GM21381 (cell line): ENCODE data around the gene DVL1.
"Not testable (repeated sequence)": the region's sequence is repeated elsewhere in the genome, so short reads cannot be mapped to it uniquely, and the experiment has no call there.

Experiments
- ATAC-seq: cut with Tn5 transposase; IDR thresholded peaks from one replicate; pipeline ENCODE4 v1.9.1; 2021; ENCODE audit warnings: mild to moderate bottlenecking, moderate library complexity; ENCODE audit not compliant: unreplicated experiment

Gene DVL1

DNA sequence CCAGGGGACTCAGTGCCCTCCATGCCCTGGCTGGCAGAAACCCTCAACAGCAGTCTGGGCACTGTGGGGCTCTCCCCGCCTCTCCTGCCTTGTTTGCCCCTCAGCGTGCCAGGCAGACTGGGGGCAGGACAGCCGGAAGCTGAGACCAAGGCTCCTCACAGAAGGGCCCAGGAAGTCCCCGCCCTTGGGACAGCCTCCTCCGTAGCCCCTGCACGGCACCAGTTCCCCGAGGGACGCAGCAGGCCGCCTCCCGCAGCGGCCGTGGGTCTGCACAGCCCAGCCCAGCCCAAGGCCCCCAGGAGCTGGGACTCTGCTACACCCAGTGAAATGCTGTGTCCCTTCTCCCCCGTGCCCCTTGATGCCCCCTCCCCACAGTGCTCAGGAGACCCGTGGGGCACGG, 21.0 kb downstream of the DVL1 start:
- no peak for ATAC-seq

DNA sequence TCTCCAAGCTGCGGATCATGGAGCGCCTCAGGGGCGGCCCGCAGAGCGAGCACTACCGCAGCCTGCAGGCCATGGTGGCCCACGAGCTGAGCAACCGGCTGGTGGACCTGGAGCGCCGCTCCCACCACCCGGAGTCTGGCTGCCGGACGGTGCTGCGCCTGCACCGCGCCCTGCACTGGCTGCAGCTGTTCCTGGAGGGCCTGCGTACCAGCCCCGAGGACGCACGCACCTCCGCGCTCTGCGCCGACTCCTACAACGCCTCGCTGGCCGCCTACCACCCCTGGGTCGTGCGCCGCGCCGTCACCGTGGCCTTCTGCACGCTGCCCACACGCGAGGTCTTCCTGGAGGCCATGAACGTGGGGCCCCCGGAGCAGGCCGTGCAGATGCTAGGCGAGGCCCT, 21.9 kb downstream of the DVL1 start:
- ATAC-seq = no peak

DNA sequence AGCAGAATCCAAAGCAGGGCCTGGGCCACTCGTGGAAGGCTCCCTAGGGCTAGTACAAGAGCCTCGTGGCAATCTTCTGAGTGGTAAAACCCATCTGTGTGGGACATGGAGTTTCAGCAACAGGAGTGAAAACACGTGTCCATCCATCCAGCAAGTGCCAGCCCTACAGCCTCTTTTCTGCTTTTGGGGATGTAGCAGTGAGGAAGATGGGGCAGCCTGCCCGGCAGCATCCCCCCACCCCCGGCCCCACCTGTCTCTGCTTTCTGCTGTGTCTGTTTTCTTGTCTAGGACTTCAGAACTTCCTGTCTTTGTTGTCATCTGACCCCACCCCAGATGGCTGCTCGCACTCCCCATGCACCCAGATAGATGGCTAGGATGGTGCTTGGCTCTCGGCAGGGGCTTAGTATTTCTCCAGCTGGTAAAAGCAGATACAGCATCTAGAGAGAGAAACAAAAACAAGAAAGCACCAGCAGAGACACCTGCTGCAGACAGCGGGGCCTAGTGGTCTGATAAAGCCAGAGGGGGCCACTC, 23.1 kb downstream of the DVL1 start:
- ATAC-seq = no peak

DNA sequence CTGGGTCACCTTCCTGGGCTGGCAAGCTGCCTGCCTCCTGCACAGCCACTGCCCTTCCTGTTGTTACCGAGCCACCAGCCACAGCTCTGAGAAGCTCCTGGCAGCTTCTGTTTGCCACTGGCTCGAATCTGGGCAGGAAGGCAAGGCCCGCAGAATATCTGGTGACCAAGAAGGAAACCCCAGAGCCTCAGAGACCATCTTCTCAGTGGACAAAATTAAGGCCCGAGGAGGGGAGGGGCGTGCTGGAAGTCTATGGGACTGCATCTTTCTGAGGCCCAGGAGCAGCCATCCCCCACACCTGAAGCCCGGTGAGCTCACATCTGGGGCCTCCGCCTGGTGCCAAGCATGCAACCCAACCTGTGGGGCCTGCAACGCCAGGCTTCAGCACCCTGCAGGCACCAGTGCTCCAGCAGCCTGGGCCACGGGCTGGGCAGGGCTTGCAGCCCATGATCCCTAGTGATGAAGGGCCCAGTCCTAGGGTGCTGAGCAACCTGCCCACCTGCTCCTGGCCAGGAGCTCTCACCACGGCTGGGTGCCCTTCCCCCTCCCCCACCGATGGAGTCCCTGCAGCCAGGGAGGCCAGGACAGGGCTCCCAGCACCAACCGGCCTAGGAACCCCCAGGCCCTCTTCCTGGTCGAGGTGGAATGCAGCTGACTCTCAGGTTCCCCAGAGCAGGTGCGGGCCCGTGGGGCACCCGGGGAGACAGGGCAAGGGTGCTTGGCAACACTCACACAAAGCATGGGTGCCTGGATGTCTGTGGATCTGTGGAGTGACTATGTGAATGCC, 23.7 kb downstream of the DVL1 start:
- ATAC-seq = no peak

DNA sequence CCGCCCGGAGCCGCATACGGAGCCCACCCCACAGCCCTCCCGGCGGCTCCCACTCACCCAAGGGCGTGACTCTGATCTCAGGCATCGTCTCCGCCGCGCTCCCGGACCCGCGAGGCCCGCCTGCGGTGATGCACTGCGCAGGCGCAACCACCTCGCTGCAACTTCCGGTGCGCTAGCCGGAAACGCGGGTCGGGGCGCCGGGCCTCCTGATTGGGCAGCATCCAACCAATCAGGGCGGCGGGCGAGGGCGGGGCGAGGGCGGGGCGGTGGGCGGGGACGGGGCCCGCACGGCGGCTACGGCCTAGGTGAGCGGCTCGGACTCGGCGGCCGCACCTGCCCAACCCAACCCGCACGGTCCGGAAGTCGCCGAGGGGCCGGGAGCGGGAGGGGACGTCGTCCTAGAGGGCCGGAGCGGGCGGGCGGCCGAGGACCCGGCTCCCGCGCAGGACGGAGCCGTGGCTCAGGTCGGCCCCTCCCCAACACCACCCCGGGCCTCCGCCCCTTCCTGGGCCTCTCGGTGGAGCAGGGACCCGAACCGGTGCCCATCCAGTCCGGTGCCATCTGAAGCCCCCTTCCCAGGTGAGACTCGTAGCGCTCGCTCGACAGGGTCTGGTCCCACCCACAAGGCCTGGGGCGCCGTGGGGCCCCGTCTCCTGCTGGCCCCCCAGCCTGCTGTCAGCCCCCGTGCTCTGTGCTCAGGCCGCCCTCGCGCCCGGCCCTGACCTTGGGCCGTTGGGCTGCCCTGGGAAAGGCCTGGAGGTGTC, 24.5 kb downstream of the DVL1 start, which contains the start of the genes CPTP and INTS11:
TSS of gene CPTP (plus strand) at position 279 of the 764 bp plus-strand sequence. CDS start 2,109 bp downstream, outside the sequence.
TSS of gene INTS11 (minus strand) at position 137 of the 764 bp plus-strand sequence. CDS start at position 85, 52 bp downstream.
- peak; percentile 69 for ATAC-seq

DNA sequence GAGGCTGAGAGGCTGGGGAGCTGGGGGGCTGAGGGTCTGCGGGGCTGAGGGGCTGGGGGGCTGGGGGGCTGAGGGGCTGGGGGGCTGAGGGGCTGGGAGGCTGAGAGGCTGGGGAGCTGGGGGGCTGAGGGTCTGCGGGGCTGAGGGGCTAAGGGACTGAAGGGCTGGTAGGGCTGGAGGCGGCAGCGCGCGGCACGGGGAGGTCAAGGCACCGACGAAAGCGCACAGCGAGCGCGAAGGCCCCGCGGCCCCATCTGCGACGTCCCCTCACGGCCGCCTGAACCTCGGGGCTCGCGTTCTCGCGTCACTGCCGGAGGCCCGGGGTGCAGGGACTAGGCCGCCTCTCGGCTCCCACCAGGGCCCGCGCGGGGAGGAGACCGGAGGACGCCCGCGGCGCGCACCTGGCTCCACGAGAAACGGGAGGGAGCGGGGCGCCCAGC, 25.1 kb downstream of the DVL1 start:
- ATAC-seq = no peak

DNA sequence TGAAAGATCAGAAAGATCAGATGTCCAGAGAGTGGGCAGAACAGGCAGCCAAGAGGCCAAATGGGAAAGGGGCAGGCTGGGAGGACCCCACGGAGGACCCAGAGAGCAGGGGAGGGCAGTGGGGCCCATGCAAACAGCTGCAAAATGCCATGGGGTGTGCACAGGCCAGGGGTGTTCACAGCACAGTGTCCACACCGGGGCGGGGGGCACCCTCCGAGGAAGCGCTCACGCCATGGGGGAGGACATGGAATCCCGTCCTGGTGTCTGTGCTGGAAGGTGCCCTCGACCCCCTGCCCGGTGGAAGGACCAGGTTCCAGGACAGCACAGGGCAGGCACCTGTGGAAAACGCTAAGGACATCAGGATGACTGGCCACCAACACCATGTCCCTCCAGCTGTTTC, 26.3 kb downstream of the DVL1 start:
- ATAC-seq = no peak

DNA sequence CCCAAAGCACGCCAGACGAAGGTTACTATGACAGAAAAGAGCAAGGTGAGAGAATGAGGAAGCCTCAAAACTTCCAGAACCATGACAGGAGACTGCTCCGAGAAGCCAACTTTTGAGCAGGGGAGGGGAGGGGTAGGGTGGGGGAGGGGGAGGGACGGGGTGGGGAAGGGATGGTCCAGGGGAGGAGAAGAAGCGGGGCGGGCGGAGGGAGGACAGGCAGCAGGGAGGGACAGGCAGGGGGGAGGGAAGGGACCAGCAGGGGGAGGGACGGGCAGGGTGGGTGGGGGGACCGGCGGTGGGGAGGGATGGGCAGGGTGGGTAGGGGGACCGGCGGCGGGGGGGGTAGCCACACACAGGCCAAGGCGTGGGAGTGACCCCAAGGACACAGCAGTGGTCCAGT, 26.8 kb downstream of the DVL1 start:
- ATAC-seq = no peak

DNA sequence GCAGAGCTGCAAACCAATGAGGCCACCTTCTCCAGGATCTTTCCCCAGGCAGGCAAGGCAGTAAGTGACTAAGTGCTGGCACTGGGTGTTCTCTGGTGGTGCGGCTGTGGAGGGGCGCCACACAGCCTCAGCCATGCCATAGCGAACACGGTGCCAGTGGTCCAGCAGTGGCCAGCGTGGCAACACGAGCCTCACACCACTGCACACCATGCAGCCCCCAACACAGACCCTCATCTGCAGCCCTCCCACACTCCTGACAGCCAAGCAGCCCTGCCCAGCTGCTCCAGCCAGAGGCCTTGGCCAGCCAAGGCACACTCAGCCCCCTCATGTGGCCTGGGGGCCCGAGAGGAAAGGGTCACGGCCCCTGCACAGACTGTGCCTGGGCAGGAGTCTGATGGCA, 27.7 kb downstream of the DVL1 start:
- ATAC-seq = no peak

DNA sequence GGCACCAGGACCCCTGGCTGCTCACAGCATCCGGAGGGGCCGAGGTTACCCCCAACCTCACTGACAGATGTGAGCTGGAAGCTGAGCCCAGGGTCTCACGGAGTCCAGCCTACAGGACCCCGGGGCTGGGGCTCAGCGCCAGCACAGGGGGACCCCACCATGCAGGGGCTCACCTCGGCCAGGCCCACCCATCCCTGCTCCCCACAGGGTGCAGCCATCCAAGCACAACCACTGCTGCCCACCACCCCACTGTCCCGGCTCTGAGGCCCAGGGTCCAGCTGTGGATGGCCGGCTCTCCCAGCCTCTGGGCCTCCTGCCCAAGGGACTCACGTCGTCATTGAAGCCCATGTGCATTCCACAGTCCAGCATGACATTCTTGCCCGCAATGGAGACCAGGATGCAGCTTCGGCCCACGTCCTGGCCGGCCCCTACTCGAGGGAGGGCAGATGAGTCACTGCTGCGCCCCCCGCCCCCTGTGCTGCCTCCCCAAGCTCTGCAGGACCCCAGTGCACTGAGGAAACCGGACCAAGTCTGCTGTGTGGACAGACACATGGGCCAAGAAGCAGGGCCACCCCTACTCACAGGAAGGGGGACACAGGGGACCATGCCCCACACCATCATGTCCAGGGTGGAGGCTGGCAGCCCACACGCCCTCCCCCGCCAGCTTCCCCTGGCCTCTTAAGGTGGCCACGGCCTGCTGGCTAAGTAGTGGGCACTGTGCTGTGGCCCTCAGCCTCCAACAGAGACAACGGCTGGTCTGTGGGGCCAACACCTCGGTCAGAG, 28.4 kb downstream of the DVL1 start:
- ATAC-seq = no peak

DNA sequence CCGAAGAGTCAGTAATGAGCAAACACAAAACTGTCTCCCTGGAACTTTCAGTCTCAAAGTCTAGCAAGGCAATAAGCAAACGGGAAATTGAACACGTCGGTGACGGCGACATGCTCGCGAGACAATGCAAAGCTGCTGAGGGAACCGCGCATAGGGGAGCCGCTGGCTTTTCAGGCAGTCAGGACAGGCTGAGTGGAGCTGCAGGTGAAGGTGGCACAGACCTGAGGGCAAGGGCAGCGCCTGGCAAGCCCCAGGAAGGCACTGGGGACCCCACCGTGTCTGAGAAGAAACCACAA, 29.6 kb downstream of the DVL1 start:
- no peak for ATAC-seq

DNA sequence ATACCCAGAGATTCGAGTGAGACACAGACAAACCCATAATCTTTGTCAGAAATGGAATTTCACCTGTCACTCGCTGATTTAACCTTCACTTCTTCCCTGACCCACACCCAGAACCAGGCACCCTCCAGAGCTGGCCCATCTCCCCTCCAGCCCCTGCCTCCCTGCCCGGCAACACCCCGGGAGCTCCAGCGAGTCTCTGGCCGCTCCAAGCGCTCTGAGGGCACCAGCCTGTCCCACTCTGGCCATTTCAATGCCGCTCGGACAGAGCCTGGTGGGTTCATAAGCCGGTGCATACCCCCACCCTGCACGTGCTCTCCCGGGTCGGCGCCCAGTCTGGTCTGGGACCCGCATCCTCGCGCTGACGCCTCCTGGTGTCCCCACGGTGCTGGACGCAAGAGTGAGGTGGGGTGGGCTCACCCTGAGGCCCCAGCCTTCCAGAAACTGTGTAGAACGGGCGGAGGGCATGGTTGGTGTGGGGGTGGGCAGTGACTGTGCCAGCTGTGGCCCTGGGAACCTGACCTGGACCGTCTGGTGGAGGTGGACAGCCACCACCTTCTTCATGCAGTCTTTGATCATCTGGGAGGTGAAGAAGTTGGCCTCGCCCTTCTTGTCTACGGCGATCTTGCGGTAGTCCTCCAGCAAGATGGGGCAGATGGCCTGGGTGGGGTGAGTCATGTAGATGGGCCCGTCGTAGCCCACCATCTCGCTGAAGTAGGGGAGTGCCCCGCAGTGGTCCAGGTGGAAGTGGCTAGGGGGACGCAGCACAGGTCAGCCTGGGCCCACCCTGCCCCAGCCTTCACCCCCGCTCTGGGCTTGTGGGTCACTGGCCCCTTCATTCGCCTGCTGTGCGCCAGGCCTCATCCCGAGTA, 30.2 kb downstream of the DVL1 start:
- no peak for ATAC-seq

DNA sequence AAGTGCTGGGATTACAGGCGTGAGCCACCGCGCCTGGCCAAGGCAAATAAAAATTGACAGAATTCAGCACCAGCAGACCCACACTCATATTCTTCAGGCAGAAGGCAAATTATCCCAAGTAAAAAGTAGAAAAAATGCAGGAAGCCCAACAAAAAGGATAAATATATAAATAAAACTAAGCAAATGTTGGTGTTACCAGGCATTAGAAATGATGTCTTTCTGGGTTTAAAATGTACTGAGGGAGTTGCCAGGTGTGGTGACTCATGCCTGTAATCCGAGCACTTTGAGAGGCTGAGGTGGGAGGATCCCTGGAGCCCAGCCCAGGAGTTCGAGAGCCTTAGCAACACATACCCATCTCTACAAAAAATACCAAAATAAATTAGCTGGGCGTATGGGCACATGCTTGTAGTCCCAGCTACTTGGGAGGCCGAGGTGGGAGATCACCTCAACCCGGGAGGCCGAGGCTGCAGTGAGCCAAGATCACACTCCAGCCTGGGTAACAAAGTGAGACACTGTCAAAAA, 31.0 kb downstream of the DVL1 start:
- no peak for ATAC-seq

DNA sequence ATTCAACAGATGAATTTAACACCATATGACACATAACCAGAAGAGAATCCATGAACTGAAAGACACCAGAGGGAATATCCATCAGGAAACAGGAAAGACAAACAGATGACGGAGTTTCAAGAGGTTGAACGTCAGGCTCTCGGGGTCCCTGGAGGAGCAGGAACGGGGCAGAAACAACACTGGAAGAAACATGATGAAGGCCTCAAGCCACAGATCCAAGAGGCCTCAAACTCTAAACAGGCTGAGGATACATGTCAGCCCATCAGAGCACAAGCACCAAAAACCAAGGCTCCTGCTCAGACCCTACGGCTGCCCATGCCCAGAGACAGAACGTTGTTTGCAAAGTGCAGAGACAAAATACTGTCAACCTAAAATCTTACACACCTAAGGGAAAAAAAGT, 31.8 kb downstream of the DVL1 start:
- ATAC-seq = no peak

DNA sequence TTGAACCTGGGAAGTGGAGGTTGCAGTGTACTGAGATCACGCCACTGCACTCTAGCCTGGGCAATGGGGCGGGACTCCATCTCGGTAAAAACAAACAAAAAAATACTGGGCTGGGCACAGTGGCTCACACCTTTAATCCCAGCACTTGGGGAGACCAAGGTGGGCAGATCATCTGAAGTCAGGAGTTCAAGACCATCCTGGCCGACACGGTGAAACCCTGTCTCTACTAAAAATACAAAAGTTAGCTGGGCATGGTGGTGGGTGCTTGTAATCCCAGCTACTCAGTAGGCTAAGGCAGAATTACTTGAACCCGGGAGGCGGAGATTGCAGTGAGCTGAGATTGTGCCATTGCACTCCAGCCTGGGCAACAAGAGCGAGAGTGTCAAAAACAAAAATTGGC, 33.0 kb downstream of the DVL1 start:
- ATAC-seq = not testable (repeated sequence)

DNA sequence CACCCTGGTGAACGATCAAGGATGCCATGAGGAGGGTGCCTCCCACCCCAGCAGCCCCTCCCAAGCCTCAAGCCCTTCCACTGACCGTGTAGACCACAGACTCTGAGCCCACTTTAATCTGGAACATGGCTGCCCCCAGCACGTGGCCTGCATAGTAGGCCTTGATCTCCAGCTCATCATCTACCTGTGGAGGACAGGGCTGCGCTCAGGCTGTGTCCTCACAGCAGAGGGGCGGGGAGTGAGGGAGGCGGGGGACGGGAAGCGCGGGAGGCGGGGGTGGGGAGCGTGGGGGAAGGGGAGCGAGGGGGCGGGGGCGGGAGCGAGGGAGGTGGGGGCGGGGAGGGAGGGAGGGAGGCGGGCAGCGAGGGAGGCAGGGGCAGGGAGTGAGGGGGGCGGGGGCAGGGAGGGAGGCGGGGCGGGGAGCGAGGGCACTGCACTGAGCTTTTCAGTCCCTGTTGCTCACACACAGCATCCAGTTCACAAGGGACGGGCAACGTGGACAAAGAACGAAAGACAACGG, 33.7 kb downstream of the DVL1 start:
- no peak for ATAC-seq

DNA sequence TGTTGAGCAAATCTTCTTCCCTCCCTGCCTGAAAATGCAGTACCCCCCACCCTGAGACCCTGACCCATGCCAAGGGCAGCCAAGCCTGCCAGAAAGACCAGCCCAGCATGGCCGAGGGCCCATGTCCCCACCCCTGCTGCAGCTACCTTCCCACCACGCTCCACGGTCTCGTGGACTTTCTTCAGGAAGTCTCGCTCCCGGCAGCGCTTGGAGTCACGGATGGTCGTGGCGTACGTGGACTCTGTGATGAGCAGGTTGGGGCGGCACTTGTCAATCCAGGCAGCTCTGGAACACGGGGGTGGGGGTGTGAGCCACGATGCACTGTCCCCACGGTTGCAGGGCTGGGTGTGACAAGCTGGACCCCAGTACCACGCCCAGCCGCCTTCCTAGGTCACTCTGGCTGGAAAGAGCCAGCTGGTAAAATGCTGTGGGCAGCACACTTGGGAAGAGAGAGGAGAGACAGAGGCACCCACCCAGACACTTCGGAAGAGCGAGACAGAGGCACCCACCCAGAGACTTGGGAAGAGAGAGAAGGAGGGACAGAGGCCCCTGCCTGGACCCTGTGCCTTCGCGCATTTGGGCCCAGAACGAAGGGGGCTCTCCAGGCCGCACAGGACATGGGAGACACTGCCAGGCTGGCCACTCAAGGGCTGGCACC, 34.4 kb downstream of the DVL1 start:
- no peak for ATAC-seq

DNA sequence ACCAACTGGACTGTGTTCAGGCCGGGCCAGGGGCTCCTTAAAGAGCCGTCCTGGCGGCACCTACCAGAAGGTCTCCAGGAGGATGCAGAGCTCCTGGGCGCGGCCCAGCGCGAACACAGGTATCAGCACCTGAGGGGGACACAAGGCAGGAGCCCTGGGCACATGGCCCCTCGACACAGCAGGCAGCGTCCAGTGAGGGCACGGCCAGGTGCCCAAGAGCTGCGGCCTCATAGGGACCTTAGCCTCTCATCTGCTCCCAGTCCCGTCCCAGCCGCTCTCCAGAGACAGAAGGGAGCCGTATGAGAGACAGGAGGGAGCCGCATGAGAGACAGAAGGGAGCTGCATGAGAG, 35.0 kb downstream of the DVL1 start:
- no peak for ATAC-seq

DNA sequence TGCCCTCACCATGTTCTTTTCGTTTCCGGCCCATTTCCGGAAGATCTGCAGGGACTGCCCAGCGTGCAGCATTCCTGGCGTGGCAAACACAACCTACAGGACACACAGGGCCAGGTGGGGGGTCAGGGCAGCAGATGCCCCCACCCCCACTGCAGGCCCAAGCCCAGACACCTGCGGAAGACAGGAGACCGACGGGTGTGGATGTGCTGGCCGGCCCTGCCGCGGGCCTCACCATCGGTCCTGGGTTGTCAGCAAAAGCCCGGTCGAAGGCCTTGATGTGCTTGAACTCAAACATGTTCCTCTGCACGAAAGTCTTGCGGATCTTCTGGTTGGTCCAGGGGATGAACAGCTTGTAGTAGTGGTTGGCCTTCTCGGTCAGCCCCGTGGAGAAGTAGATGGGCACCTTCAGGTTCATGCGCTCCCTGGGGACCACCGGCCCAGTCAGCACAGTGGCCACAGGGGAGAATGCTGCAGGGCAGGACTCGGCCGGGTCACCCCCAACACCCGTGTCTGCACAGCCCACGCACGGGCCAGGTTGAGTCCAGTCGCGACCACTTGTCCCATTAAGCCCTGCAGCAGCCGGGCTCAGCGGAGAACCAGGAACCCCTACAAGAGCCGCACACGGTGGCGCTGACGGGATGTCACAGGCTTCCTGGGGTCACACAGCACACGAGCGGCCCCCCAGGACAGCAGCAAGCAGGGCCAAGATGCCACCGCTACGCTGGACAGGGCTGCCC, 35.5 kb downstream of the DVL1 start:
- no peak for ATAC-seq
